HepG2 (cell line): ENCODE measurements around the gene POLRMT. TPM values are rescaled to one million over a fixed set of nuclear protein-coding genes. Genes with fewer than 3 reads are reported as not detected.

Experiments
- ATF7-NPFF ChIP-seq: sonication (generic); formaldehyde crosslinking; IDR thresholded peaks from 2 replicates; pipeline ENCODE4 v1.8.1; 2023; ENCODE audit warnings: mild to moderate bottlenecking, low read depth, missing genetic modification reagents, moderate library complexity
- ISX ChIP-seq: sonication (generic); formaldehyde crosslinking; conservative IDR thresholded peaks from 2 replicates; pipeline ENCODE4 v1.5.0; 2020; ENCODE audit warnings: missing genetic modification reagents
- MAZ ChIP-seq, 2 experiments: sonication (generic) in 1 of 2; formaldehyde crosslinking in 1 of 2; IDR thresholded peaks; 2 replicates each; pipeline versions ENCODE4 v1.5.0 to v1.6.1; 2012 to 2020; ENCODE audit warnings: low read depth in 2 of 2, mild to moderate bottlenecking in 2 of 2, borderline replicate concordance in 1 of 2, improper control_type of control experiment in 1 of 2, low read length in 1 of 2, missing genetic modification reagents in 1 of 2, moderate library complexity in 1 of 2
- MEF2D ChIP-seq: sonication (generic); formaldehyde crosslinking; IDR thresholded peaks from 2 replicates; pipeline ENCODE4 v1.5.1; 2020; ENCODE audit warnings: mild to moderate bottlenecking, missing genetic modification reagents
- RELA ChIP-seq: sonication (generic); formaldehyde crosslinking; IDR thresholded peaks from 2 replicates; pipeline ENCODE4 v1.4.0; 2020; ENCODE audit warnings: missing genetic modification reagents
- SOX13 ChIP-seq, 3 experiments: fragments of 450-650 bp in 1 of 3; sonication (generic) in 1 of 3; formaldehyde crosslinking in 1 of 3; IDR thresholded peaks in 2 of 3; conservative IDR thresholded peaks in 1 of 3; 2 replicates each; pipeline versions ENCODE4 v1.5.0 to v1.6.1; 2016 to 2020; ENCODE audit warnings: antibody characterized with exemption in 1 of 3, mild to moderate bottlenecking in 1 of 3, missing compliant biosample characterization in 1 of 3, missing genetic modification reagents in 1 of 3, moderate library complexity in 1 of 3
- SRY ChIP-seq: sonication (generic); formaldehyde crosslinking; IDR thresholded peaks from 2 replicates; pipeline ENCODE4 v1.8.0; 2022; ENCODE audit warnings: mild to moderate bottlenecking, missing genetic modification reagents
- STAG1 ChIP-seq: sonication (generic); formaldehyde crosslinking; IDR thresholded peaks from 2 replicates; pipeline ENCODE4 v1.4.0; 2020; ENCODE audit warnings: missing genetic modification reagents
- ZNF17 ChIP-seq: sonication (generic); formaldehyde crosslinking; IDR thresholded peaks from 2 replicates; pipeline ENCODE4 v1.5.0; 2020; ENCODE audit warnings: mild to moderate bottlenecking, missing genetic modification reagents
- ZNF296 ChIP-seq: sonication (generic); formaldehyde crosslinking; conservative IDR thresholded peaks from 2 replicates; pipeline ENCODE4 v1.5.0; 2020; ENCODE audit warnings: mild to moderate bottlenecking, missing genetic modification reagents
- ZNF501 ChIP-seq: sonication (generic); formaldehyde crosslinking; IDR thresholded peaks from 2 replicates; pipeline ENCODE4 v1.5.1; 2020; ENCODE audit warnings: mild to moderate bottlenecking, moderate library complexity, missing genetic modification reagents
- ZNF878 ChIP-seq: sonication (generic); formaldehyde crosslinking; IDR thresholded peaks from 2 replicates; pipeline ENCODE4 v1.8.1; 2023; ENCODE audit warnings: mild to moderate bottlenecking, missing genetic modification reagents, moderate library complexity
- ZNF879 ChIP-seq: sonication (generic); formaldehyde crosslinking; IDR thresholded peaks from 2 replicates; pipeline ENCODE4 v1.8.1; 2023; ENCODE audit warnings: missing genetic modification reagents
- ZSCAN20 ChIP-seq: sonication (generic); formaldehyde crosslinking; IDR thresholded peaks from 2 replicates; pipeline ENCODE4 v1.4.0; 2020; ENCODE audit warnings: missing genetic modification reagents, mild to moderate bottlenecking, borderline replicate concordance
- polyA plus RNA-seq, 8 experiments: library from polyadenylated mRNA; depleted of rRNA in 3 of 8; stranded (reverse) in 7 of 8; unstranded in 1 of 8; fragments of >200 nt; fragmentation: Illumina TruSeq in 4 of 8; extraction: Trizol in 4 of 8; gene quantifications; 2 replicates each; pipeline versions ENCODE4 v1.2.1 to v1.2.3, GENCODE V29; 2011 to 2016; ENCODE audit warnings: low read depth in 4 of 8, missing spikeins in 1 of 8, mixed read lengths in 1 of 8; ENCODE audit not compliant: insufficient read depth in 1 of 8
- total RNA-seq, 5 experiments: library from RNA; depleted of rRNA; stranded (reverse); fragments of >200 nt; fragmentation: Illumina TruSeq; extraction: Trizol; gene quantifications; 2 replicates each; pipeline ENCODE4 v1.2.3, GENCODE V29; 2016; ENCODE audit warnings: low read depth in 1 of 5
- TF ChIP-seq, protein P1 (sequence below): conservative IDR thresholded peaks from 2 replicates; pipeline ENCODE4 v1.6.1; 2018; ENCODE audit warnings: missing genetic modification reagents
- TF ChIP-seq, protein P2 (sequence below): sonication (generic); formaldehyde crosslinking; IDR thresholded peaks from 2 replicates; pipeline ENCODE4 v1.4.0; 2020; ENCODE audit warnings: missing genetic modification reagents
- TF ChIP-seq, protein P3 (sequence below): sonication (generic); formaldehyde crosslinking; IDR thresholded peaks from 2 replicates; pipeline ENCODE4 v1.5.1; 2020; ENCODE audit warnings: missing genetic modification reagents, mild to moderate bottlenecking, borderline replicate concordance
- TF ChIP-seq, protein P4 (sequence below): sonication (generic); formaldehyde crosslinking; IDR thresholded peaks from 2 replicates; pipeline ENCODE4 v1.8.0; 2022; ENCODE audit warnings: mild to moderate bottlenecking, missing genetic modification reagents, moderate library complexity

The POLRMT gene
- total and polyA plus RNA-seq, 2 of the 13 experiments (the other 11 are each of a cell fraction or from before 2014, with no cell fraction given): 78.0 to 101 TPM

DNA sequence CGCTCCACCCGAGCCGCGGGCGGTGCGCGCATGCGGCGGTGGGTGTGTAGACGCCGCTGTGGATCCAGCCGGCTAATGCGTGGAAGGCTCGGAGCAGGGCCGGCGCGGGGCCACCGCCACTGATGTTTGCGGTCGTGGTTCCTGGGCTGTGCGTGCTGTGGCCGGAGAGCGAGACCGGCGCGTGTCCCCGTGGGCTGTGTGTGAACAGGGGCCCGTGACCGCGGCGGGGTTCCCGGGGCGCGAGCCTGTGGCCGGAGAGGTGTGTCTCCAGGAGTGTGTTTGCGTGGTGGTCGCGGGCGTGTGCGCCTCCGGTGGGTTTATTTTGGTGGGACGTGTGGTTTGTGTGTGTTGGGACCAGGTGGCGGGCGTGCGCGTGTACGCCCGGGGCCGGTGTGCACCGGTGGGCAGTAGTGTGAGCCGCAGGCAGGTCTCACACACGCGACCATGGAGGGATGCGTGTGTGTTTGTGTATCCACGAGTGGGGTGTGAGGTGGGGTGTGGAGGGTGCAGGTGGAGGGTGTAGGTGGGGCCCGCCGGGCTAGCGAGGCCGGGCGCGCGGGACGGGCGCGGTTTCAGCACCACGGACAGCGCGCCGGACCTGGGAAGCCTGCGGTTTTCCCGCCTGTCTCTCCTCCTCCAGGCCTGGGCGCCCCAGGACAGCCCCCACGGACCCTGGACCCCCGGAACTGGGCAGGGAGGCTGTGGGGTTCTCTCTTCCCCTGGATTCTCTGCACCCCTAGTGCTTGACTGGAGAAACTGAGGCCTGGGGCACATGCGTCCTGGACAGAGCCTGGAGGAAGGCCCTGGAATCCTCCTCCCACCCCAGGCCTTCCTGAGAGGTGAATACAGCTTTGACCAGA is 42.0 kb downstream of the POLRMT start (continued):
- TF ChIP-seq ZSCAN20 (CRISPR knock-in tag) (peak; percentile 94; the same call in 1 of the 2 replicates), ZNF878 (CRISPR knock-in tag) (0 out of 2 replicates have a peak, but pooled peaks have one; percentile 68), STAG1 (CRISPR knock-in tag) (0 out of 2 replicates have a peak, but pooled peaks have one; percentile 10), MAZ (IDR thresholded peaks at IDR 0.05; ENCODE audit: borderline replicate concordance, low read depth, low read length) (no peak), MAZ (CRISPR knock-in tag; IDR thresholded peaks at IDR 0.05; ENCODE audit: low read depth) (peak; percentile 53; the same call in 1 of the 2 replicates), ZNF501 (peak; percentile 37; the same call in 1 of the 2 replicates), ZNF296 (CRISPR knock-in tag) (peak; percentile 67; the same call in 1 of the 2 replicates), ZNF17 (CRISPR knock-in tag) (no peak), ZNF879 (CRISPR knock-in tag) (0 out of 2 replicates have a peak, but pooled peaks have one; percentile 78), SOX13 (IDR thresholded peaks at IDR 0.05) (no peak), SOX13 (CRISPR knock-in tag; conservative IDR thresholded peaks at IDR 0.05 in 1 of 2, IDR thresholded peaks at IDR 0.05 in 1 of 2) (0 out of 4 replicates have a peak, but pooled peaks of 1 of the 2 experiments have one; percentile 29), MEF2D (peak; percentile 49), ATF7-NPFF (CRISPR knock-in tag) (peak; percentile 68; the same call in 1 of the 2 replicates), ISX (CRISPR knock-in tag) (peak; percentile 88; the same call in 1 of the 2 replicates), RELA (no peak), SRY (CRISPR knock-in tag) (peak; percentile 94)
- TF ChIP-seq, protein P1, sequence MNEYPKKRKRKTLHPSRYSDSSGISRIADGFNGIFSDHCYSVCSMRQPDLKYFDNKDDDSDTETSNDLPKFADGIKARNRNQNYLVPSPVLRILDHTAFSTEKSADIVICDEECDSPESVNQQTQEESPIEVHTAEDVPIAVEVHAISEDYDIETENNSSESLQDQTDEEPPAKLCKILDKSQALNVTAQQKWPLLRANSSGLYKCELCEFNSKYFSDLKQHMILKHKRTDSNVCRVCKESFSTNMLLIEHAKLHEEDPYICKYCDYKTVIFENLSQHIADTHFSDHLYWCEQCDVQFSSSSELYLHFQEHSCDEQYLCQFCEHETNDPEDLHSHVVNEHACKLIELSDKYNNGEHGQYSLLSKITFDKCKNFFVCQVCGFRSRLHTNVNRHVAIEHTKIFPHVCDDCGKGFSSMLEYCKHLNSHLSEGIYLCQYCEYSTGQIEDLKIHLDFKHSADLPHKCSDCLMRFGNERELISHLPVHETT (CRISPR knock-in tag): no peak
- TF ChIP-seq, protein P2, sequence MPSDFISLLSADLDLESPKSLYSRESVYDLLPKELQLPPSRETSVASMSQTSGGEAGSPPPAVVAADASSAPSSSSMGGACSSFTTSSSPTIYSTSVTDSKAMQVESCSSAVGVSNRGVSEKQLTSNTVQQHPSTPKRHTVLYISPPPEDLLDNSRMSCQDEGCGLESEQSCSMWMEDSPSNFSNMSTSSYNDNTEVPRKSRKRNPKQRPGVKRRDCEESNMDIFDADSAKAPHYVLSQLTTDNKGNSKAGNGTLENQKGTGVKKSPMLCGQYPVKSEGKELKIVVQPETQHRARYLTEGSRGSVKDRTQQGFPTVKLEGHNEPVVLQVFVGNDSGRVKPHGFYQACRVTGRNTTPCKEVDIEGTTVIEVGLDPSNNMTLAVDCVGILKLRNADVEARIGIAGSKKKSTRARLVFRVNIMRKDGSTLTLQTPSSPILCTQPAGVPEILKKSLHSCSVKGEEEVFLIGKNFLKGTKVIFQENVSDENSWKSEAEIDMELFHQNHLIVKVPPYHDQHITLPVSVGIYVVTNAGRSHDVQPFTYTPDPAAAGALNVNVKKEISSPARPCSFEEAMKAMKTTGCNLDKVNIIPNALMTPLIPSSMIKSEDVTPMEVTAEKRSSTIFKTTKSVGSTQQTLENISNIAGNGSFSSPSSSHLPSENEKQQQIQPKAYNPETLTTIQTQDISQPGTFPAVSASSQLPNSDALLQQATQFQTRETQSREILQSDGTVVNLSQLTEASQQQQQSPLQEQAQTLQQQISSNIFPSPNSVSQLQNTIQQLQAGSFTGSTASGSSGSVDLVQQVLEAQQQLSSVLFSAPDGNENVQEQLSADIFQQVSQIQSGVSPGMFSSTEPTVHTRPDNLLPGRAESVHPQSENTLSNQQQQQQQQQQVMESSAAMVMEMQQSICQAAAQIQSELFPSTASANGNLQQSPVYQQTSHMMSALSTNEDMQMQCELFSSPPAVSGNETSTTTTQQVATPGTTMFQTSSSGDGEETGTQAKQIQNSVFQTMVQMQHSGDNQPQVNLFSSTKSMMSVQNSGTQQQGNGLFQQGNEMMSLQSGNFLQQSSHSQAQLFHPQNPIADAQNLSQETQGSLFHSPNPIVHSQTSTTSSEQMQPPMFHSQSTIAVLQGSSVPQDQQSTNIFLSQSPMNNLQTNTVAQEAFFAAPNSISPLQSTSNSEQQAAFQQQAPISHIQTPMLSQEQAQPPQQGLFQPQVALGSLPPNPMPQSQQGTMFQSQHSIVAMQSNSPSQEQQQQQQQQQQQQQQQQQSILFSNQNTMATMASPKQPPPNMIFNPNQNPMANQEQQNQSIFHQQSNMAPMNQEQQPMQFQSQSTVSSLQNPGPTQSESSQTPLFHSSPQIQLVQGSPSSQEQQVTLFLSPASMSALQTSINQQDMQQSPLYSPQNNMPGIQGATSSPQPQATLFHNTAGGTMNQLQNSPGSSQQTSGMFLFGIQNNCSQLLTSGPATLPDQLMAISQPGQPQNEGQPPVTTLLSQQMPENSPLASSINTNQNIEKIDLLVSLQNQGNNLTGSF (CRISPR knock-in tag): peak; percentile 92
- TF ChIP-seq, protein P3, sequence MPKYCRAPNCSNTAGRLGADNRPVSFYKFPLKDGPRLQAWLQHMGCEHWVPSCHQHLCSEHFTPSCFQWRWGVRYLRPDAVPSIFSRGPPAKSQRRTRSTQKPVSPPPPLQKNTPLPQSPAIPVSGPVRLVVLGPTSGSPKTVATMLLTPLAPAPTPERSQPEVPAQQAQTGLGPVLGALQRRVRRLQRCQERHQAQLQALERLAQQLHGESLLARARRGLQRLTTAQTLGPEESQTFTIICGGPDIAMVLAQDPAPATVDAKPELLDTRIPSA (CRISPR knock-in tag): no peak
- TF ChIP-seq, protein P4, sequence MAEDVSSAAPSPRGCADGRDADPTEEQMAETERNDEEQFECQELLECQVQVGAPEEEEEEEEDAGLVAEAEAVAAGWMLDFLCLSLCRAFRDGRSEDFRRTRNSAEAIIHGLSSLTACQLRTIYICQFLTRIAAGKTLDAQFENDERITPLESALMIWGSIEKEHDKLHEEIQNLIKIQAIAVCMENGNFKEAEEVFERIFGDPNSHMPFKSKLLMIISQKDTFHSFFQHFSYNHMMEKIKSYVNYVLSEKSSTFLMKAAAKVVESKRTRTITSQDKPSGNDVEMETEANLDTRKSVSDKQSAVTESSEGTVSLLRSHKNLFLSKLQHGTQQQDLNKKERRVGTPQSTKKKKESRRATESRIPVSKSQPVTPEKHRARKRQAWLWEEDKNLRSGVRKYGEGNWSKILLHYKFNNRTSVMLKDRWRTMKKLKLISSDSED (CRISPR knock-in tag): peak; percentile 42; the same call in 1 of the 2 replicates
